ENCODE data around the gene FXN.
"Not testable (repeated sequence)": the region's sequence is repeated elsewhere in the genome, so short reads cannot be mapped to it uniquely, and the experiment has no call there.

FXN gene

DNA sequence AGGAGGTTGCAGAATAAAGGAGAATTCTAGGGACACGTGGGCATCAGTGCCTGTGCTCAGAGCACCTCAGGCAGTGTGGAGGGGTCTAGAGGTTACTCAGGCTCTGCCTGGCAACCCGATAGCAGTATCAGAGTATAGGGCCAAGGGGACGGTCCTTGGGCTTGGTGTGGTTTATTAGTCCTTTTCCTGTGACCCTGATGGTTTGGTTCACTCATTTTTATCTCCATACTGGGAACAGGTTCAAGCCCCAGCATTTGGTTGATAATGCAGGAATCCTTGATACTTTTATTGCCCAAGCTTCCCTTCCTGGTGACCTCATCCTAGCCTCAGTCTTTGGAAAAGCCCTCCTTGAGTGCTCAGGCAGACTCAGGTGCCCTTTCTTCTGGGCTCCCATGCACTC is 35.5 kb downstream of the FXN start:
- FAIRE-seq: no peak

DNA sequence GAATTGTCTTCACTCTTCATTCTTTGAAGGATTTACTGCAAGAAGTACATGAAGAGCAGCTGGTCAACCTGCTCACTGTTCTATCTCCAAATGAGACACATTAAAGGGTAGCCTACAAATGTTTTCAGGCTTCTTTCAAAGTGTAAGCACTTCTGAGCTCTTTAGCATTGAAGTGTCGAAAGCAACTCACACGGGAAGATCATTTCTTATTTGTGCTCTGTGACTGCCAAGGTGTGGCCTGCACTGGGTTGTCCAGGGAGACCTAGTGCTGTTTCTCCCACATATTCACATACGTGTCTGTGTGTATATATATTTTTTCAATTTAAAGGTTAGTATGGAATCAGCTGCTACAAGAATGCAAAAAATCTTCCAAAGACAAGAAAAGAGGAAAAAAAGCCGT is 37.6 kb downstream of the FXN start:
- FAIRE-seq: no peak

DNA sequence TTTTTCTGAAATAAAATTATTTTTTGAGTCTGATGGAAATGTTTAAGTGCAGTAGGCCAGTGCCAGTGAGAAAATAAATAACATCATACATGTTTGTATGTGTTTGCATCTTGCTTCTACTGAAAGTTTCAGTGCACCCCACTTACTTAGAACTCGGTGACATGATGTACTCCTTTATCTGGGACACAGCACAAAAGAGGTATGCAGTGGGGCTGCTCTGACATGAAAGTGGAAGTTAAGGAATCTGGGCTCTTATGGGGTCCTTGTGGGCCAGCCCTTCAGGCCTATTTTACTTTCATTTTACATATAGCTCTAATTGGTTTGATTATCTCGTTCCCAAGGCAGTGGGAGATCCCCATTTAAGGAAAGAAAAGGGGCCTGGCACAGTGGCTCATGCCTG is 39.2 kb downstream of the FXN start:
- no peak for FAIRE-seq

DNA sequence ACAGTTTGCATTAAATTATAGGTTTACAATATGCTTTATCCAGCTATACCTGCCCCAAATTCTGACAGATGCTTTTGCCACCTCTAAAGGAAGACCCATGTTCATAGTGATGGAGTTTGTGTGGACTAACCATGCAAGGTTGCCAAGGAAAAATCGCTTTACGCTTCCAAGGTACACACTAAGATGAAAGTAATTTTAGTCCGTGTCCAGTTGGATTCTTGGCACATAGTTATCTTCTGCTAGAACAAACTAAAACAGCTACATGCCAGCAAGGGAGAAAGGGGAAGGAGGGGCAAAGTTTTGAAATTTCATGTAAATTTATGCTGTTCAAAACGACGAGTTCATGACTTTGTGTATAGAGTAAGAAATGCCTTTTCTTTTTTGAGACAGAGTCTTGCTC is 41.0 kb downstream of the FXN start:
- FAIRE-seq: no peak

DNA sequence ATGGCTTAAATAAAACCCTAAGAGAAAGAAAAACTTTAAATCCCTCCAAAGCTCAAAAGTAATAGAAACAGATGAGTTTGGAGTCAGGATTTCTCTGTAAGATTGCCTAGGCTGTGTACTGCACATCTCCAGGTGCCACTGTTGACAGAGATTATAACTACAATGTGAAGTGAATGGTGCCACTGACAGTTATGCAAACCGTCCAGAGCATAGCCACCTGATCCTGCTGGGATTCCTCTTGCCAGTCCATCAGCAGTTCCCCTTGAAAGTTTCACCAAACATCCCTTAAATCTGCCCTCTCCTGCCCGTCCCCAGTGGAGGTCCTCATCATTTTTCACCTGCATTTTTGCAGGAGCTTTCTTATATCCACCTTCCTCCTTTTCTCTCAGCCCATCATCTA is 42.5 kb downstream of the FXN start:
- no peak for FAIRE-seq

DNA sequence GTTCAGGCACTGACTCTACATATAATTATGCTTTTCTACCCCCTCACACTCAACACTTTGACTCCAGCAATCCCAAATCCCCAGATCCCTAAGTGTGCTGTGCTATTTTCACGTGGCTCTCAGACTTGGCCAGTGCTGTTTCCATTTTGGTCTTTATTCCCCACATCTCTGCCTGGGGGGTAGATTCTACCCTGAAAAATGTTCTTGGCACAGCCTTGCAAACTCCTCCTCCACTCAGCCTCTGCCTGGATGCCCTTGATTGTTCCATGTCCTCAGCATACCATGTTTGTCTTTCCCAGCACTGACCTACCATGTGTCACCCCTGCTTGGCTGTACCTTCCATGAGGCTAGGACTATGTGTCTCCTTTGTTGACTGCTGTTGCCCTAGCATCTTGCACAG is 43.0 kb downstream of the FXN start:
- FAIRE-seq: no peak

DNA sequence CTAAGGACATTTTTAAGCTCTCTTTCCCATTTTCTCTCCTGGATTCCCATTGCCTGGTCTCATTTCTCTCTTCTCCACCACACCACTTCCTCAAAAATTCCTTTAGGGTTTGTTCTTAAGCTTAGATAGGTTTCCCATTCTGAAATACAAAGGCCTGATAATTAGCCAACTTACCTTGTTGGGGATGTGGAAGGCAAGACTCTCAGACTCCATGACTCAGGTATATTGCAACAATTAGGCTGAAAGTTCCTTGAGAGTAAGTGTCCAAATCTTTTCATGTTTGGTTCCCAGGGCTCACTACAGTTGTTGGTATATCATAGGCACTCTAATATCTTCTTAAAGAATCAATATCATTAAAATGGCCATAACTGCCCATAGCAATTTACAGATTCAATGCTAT is 43.6 kb downstream of the FXN start:
- no peak for FAIRE-seq

DNA sequence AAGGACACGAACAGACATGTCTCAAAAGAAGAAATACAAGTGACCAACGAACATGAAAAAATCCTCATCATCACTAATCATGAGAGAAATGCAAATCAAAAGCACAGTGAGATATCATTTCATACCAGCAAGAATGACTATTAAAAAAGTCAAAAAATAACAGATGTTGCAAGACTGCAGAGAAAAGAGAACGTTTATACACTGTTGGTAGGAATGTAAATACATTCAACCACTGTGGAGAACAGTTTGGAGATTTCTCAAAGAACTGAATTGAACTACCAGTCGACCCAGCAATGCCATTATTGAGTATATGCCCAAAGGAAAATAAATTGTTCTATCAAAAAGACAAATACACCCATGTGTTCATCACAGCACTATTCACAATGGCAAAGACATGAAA is 45.7 kb downstream of the FXN start:
- no peak for FAIRE-seq

DNA sequence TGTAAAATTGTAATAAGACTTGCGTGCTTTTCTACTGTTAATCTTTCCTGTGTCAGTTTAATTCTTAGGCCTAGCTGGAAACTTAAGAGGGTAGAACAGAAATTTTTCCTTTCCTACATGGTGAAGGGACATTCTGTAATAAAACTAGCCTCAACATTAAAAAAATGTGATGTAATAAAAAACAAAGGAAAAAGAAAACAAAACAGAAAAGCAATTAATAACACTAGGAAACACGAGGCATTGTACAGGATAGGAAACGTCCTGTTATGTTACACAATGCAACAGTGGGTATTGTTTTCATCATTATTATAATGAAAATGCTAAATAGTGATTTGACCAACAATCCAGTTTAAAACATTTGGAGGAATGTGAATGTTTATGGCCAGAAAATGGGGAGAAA is 47.8 kb downstream of the FXN start:
- no peak for FAIRE-seq

DNA sequence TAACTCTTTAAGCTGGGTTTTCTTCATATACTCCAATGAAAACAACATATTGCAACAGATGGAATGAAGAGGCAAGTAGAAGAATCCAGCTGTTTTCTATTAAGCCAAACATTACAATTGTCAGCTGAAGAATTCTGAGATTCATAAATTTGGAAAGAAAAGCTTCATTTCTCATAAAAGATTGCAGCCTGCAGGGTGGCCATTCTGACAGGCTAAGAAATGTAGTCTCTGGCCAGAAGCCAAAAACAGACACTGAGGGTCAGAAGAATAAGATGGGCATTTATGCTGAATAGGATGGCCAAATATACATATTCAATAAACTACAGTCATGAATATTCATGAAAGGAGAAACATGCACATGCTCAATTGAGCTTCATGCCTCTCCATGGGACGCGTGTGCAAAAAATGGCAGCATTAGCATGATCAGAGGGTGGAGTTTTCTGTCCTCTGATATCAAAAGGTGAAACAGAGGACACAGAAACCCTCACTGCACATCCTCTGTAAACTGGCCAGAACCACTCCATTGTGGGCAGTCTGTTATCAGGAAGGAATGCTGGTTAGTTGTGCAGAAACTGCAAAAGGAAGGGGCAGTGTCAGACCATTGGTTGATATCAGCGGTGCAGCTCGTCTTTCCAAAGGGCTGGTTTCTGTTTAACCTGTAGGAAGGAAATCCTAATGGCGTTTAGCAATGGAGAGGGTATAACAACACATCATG is 50.2 kb downstream of the FXN start:
- no peak for FAIRE-seq

DNA sequence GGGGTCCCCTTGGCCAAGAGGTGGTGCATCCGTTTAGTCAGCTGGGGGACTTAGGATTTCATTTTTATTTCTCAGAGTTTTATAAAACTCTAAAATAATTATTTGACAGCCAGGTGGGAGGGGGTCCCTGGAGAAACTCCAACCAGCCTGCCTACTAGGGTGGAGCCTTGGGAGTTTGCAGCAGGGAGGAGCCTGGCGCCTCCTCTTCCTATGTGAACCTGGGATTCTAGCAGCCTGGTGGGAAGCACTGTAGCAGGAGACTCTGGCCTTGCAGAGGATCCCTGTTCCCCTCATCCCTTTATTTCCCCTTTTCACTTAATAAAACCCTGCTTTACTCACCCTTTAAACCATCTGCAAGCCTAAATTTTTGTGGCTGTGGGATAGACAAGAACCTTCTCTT is 50.8 kb downstream of the FXN start:
- no peak for FAIRE-seq

DNA sequence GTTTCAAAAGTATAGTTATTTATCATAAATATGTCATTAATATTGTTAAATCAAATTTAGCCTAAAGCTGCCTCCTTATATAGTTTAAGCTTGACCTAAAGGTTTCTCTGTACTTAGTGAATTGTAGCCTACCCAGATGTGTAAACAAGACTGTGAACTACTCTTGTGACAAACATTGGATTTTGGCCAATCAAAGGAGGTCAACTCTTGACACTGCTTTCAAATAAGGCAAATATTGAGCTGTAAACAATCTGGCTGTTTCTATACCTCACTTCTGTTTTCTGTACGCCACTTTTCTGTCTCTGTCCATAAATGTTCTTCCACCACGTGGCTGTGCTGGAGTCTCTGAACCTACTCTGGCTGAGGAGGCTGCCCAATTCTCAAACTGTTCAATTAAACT is 51.2 kb downstream of the FXN start:
- no peak for FAIRE-seq

DNA sequence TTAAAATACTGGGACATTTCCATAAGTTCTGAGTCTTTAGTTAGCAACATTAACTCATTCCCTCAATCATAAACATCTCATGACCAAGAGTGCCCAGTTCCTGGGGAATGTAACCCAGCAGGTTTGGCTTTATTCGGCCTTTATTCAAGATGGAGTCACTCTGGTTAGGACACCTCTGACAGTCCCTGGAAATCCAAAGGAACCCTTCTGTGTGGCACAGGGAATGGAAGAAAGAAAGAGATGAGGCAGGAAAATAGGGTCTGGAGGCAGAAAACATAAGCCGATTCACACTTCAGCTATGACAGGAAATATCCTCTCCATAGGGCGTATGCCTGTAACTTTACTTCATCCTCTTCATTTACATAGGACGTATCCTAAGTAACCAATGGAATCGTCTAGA is 53.5 kb downstream of the FXN start:
- no peak for FAIRE-seq

DNA sequence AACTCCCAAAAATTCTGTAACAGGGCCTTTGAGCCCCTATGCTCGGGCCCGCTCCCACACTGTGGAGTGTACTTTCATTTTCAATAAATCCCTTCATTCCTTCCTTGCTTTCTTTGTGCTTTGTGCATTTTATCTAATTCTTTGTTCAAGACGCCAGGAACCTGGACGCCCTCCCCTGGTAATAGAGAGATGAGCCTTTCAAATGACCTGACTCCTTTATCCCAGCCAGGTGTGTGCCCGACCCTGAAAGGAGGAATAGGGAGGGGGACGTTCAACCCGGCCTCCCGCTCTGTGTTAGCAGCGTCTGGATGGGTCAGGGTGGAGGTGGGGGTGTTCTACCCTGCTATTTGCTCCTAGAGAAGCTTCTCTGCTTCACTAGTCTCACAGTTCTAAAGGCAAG is 53.9 kb downstream of the FXN start:
- no peak for FAIRE-seq

DNA sequence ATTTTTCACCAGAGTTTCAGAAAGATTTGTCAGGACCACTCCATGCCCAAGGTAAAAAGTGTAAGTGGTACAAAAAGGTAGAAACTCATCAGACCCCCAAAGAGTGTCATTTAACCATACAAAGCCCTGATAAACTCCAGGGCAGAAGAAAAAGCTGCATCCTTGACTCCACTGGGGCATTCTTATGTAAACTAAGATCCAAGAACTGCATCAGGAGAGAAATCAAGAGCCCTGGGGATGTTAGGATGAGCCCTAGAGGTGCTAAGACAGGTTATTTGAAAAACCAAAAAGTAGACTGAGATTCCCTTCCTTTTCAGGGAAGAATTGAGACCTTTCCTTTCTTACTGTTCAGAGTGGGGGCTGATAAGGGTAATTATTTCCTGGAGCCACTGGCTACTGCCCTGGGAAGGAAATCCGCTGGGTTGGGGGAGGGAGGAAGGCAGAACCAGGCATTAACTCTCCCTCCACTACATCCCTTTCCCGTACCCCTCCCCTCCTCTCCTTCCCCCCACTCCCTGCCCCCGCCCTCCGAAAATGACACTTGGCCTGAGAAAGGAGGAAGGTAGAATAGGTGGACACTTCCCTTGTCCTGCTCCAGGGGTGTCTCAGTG is 54.7 kb downstream of the FXN start:
- no peak for FAIRE-seq

DNA sequence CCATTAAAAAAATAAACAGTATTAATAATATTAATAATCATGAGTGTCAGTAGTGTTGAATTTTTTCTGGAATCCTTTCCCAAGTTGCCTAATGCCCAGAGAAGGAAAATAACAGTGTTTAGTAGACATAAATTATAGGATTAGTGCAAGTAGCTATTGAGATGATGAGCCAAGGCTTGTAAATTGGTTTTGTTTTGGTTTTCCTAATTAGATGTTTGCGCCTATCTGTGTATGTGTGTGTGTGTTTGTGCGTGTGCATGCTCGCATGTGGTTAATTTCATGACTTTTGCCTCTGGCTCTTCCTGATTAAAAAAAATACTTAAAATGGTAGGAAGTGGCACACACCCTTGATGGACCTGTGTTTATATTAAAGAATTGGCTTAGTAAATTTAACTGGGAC is 55.4 kb downstream of the FXN start:
- no peak for FAIRE-seq

DNA sequence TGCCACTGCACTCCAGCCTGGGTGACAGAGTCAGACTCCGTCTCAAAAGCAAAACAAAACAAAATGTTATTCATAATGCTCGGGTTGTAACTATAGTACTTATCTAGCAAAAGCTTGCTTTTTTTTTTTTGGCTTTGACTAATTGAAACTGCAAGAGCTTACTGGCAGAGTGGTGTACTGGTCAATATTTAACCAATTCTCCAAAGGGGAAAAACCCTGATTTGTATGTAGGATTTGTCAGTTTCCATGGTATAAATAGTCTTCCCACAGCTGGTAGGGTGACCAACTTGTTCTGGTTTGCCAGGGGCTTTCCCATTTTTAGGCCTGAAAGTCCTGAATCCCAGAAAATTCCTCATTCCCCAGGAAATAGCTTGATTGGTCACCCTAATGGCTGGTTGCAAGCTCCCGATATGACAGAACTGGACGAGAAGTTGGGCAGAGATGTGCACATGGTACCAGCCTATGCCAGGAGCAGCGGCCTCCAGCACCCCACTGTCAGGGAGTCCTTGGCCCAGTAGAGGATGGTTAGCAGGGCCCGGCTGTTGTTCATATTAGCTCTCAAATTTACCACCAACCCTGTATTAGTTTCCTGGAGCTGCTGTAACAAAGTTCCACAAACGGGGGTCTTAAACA is 58.0 kb downstream of the FXN start:
- no peak for FAIRE-seq

DNA sequence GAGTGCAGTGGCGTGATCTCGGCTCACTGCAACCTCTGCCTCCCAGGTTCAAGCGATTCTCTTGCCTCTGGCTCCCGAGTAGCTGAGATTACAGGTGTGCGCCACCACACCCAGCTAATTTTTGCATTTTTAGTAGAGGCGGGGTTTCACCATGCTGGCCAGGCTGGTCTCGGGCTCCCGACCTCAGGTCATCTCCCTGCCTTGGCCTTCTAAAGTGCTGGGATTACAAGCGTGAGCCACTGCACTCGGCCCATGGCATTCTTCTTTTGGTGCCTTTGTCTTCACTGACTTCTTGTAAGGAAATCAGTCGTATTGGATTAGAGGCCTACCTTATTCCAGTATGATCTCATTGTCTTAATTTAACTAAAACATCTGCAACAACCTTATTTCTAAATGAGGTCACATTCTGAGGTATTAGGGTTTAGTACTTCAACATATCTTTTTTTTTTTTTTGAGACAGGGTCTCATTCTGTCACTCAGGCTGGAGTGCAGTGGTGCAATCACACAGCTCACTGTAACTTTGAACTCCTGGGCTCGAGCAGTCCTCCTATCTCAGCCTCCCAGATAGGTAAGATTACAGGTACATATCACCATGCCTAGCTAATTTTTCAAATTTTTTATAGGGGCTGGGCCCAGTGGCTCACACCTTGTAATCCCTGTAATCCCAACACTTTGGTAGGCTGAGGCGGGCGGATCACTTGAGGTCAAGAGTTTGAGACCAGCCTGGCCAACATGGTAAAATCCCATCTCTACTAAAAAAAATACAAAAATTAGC is 59.0 kb downstream of the FXN start:
- FAIRE-seq: not testable (repeated sequence)

DNA sequence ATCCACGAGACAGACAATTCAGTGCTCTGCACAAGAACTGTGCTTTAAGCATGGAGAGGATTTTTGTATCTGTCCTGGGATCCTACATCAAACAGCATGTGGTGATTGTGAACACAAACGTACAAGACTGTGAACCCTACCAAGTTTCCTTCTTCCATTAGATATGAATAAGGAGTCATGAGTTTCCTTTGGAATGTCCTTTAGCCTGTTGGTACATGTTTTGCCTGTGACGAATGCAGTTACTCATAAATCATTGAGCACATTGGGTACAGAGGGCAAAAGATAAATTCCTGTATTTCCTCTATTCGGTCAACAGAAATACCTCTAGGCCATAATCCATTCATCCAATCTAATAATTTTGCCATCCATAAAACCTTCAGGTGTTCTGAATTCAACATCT is 61.5 kb downstream of the FXN start:
- no peak for FAIRE-seq

DNA sequence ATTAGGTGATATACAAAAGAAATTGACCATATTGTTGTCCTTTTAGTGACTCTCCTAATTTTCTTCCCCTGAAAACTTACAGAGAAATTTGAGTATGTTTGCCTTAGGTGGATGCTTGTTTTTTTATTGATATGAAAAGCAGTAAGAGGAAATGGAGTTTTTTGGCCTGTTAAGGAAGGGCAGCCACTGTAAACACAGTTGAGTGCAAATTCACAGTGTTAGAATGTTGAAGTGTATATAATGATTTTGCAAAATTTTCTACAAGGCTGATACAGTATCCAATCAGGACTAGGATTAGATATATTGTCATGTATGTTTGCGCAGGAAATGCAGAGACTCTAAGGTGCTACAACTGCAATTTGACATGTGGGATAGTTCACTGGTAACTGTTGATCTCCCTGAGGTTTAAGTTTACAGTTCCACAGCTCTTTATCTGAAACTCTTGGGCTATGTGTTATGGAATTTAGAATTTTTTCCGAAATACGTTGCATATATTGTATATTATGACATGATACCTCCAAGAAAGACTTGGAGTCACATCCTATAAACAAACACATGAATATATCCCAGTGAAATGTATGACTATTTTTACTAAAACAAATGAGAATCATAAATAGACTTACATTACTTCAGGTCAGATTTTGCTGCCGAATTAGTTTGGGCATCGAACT is 62.5 kb downstream of the FXN start:
- FAIRE-seq: no peak

DNA sequence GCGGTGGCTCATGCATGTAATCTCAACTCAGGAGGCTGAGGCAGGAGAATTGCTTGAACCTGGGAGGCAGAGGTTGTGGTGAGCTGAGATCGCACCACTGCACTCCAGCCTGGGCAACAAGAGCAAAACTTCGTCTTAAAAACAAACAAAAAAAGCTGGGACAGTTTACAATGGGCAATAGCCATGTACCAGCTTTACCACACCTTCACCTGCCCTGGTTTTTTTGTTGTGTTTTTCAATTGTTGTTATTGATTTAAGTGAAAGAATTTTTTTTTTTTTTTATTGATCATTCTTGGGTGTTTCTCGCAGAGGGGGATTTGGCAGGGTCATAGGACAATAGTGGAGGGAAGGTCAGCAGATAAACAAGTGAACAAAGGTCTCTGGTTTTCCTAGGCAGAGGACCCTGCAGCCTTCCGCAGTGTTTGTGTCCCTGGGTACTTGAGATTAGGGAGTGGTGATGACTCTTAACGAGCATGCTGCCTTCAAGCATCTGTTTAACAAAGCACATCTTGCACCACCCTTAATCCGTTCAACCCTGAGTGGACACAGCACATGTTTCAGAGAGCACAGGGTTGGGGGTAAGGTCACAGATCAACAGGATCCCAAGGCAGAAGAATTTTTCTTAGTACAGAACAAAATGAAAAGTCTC is 67.9 kb downstream of the FXN start:
- FAIRE-seq: not testable (repeated sequence)

DNA sequence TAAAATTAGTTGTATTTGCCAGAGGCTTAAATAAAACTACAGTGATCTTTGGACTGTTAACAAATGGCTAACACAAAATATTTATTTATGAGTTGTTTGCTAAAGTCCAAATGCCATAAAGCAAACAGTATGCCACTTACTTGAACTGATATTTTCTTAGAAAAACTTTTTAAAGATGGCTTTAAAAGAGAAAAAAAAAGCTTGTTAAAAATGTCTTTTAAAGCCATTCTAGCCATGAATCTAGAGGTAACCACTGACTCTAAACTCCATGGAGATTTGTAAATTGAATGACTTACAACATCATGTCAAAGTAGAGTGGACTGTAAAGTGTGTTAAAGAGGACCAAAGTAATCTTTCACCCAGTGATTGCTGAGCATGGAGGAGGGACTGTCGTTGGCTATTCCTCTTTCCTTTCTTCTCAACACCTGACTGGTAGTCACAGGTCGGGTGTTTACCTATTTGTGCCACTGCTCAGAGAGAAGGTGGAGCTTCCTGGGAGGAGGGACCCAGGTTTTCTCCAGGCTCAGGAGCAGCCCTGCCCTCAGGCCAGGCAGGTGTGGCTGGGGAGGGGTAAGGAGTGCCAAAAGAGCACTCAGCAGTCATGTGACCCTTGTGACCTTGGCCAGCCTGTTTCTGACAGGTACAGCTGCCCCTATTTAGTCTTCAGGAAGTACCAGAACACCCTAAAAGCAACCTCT is 69.4 kb downstream of the FXN start:
- FAIRE-seq: peak; percentile 75
